Renal cortical epithelial cell (primary cell): ENCODE measurements around the gene SYT15B. TPM values are rescaled to one million over a fixed set of nuclear protein-coding genes. Genes with fewer than 3 reads are reported as not detected.
A peak's percentile ranks its signal among the peaks of the same experiment; 100 is the strongest.
"Not testable (repeated sequence)": the region's sequence is repeated elsewhere in the genome, so short reads cannot be mapped to it uniquely, and the experiment has no call there.

Experiments used
- DNase-seq: peaks from one replicate; pipeline ENCODE4 v3.0.0-alpha.2; 2011; ENCODE audit warnings: low read depth
- total RNA-seq: library from RNA; depleted of rRNA; stranded (reverse); fragments of >200 nt; gene quantifications from 2 replicates; pipeline ENCODE4 v1.2.3, GENCODE V29; 2014

The SYT15B gene
- total RNA-seq: 0.52 and 2.3 TPM in 2 replicates

GRCh38 chr10:47763554-47764175 lies at the start of gene SYT15B:
SYT15B (minus strand) TSS chr10:47763592; CDS start chr10:47762640, 952 bp downstream.
- DNase-seq: not testable (repeated sequence)

GRCh38 chr10:47779590-47779989 lies 16.2 kb upstream of the SYT15B start:
- not testable (repeated sequence) for DNase-seq

- peak; percentile 66 for DNase-seq
Observed at GRCh38 chr10:47775361-47776231, 12.2 kb upstream of the SYT15B start.

GRCh38 chr10:47770745-47771144 lies 7.4 kb upstream of the SYT15B start:
- DNase-seq: not testable (repeated sequence)

GRCh38 chr10:47768578-47769115 lies 5.3 kb upstream of the SYT15B start:
- DNase-seq: not testable (repeated sequence)

GRCh38 chr10:47768085-47768484 lies 4.7 kb upstream of the SYT15B start:
- DNase-seq: peak; percentile 48

- DNase-seq: not testable (repeated sequence)
Observed at GRCh38 chr10:47767236-47767635, 3.8 kb upstream of the SYT15B start.

- DNase-seq: not testable (repeated sequence)
Observed at GRCh38 chr10:47765232-47765631, 1.8 kb upstream of the SYT15B start.

- not testable (repeated sequence) for DNase-seq
Observed at GRCh38 chr10:47762674-47763553, 478 bp downstream of the SYT15B start.

- DNase-seq: not testable (repeated sequence)
Observed at GRCh38 chr10:47758855-47759254, 4.5 kb downstream of the SYT15B start.

GRCh38 chr10:47756169-47756568 lies 7.2 kb downstream of the SYT15B start:
- DNase-seq: not testable (repeated sequence)

GRCh38 chr10:47753871-47754270 lies 9.5 kb downstream of the SYT15B start:
- DNase-seq: not testable (repeated sequence)

GRCh38 chr10:47753176-47753575 lies 10.2 kb downstream of the SYT15B start:
- DNase-seq: not testable (repeated sequence)

GRCh38 chr10:47751821-47752220 lies 11.6 kb downstream of the SYT15B start:
- DNase-seq: not testable (repeated sequence)

GRCh38 chr10:47750360-47750759 lies 13.0 kb downstream of the SYT15B start:
- not testable (repeated sequence) for DNase-seq

- DNase-seq: not testable (repeated sequence)
Observed at GRCh38 chr10:47746780-47747376, 16.5 kb downstream of the SYT15B start.

- DNase-seq: not testable (repeated sequence)
Observed at GRCh38 chr10:47744881-47745280, 18.5 kb downstream of the SYT15B start.

GRCh38 chr10:47743611-47744550 lies 19.5 kb downstream of the SYT15B start:
- not testable (repeated sequence) for DNase-seq

GRCh38 chr10:47740868-47741267 lies 22.5 kb downstream of the SYT15B start:
- not testable (repeated sequence) for DNase-seq

GRCh38 chr10:47730911-47731310 lies 32.5 kb downstream of the SYT15B start:
- DNase-seq: not testable (repeated sequence)
